ENCODE data around the gene FZD1.

GRCh38 chr7:91310830-91311460, 46.7 kb downstream of the FZD1 start:
- TF ChIP-seq, protein P1, sequence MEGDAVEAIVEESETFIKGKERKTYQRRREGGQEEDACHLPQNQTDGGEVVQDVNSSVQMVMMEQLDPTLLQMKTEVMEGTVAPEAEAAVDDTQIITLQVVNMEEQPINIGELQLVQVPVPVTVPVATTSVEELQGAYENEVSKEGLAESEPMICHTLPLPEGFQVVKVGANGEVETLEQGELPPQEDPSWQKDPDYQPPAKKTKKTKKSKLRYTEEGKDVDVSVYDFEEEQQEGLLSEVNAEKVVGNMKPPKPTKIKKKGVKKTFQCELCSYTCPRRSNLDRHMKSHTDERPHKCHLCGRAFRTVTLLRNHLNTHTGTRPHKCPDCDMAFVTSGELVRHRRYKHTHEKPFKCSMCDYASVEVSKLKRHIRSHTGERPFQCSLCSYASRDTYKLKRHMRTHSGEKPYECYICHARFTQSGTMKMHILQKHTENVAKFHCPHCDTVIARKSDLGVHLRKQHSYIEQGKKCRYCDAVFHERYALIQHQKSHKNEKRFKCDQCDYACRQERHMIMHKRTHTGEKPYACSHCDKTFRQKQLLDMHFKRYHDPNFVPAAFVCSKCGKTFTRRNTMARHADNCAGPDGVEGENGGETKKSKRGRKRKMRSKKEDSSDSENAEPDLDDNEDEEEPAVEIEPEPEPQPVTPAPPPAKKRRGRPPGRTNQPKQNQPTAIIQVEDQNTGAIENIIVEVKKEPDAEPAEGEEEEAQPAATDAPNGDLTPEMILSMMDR (IDR thresholded peaks at IDR 0.05) = no peak
- no peak for TF ChIP-seq ZFX (IDR thresholded peaks at IDR 0.05; ENCODE audit: borderline replicate concordance)
